LNCaP clone FGC (cell line): ENCODE results near the gene BORCS6.

Experiments used
- DNase-seq: peaks from one replicate; pipeline ENCODE4 v3.0.0-alpha.2; 2011; ENCODE audit warnings: low read depth
- H3K4me3 ChIP-seq: 2 replicates; pipeline ENCODE4 v1.5.1; 2011; ENCODE audit warnings: mild to moderate bottlenecking, low read depth, low read length, control low read depth
- CTCF ChIP-seq: IDR thresholded peaks from 2 replicates; pipeline ENCODE4 v1.5.1; 2012; ENCODE audit warnings: mild to moderate bottlenecking; ENCODE audit not compliant: control insufficient read depth, insufficient read depth; ENCODE audit errors: extremely low read depth

The BORCS6 gene

DNA sequence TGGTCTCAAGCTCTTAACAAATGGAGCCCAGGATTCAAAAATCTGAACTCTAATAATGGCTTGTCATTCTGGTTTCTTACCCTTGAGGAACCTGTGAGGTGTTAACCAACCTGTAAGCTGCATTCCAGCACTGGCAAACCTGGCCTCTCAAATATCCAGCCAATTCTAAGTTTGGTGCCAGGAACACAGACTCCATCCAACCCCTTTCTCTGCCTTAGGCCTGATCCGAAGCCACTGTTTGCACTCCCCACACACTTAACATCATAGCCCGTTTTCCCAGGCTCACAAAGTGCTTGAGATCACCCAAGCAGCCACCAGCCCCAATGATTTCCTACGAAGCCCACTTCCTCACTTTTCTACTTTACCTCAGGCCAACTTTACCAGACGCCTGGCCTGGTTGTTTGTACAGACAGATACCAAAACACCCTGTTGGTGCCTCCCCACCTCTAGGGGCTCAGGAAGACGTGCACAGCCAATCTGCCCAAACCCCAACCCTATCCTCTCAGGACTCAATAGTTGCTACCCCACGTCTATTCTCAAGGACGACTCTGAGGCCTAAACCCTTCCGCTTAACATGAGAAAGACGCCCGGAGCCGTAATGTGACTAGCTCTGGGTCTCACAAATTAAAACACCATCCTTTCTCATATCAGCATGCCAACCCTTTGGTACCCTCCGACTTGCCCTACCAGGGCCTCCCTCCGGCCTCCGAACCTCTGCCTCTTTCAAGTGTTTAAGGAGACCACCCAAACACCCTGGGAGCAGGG is 34.6 kb downstream of the BORCS6 start:
- TF ChIP-seq CTCF = no peak
- DNase-seq = peak; percentile 83
- peak overlapping the region; percentile 82 for H3K4me3 ChIP-seq

DNA sequence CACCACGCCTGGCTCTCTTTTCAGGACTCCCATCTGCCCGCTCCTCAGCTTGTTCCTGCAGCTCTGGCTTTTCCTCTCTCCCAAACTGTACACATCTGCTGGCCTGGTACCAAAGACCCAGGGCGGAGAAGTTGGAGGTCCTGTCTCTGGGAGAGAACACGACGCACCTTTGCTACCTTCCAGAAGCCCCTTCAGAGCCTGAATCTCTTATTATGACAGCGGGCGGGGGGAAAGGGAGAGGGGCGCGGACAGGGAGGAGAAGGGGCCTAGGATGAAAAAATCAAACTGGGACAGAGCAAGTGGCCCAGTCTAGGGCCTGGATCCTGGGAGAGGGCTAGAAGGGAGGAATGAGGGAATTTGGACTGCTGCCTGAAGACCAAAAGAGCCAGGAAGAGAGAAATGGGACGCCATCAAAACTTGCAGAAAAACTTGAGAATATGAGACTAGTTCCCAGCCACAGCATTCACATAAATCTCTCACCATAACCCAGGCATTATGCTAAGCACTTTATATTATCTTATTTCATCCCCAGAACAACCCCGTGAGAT is 35.3 kb downstream of the BORCS6 start:
- peak overlapping the region; percentile 82 for H3K4me3 ChIP-seq
- DNase-seq = no peak
- TF ChIP-seq CTCF = no peak

- peak; percentile 97 for DNase-seq
- H3K4me3 ChIP-seq = peak overlapping the region; percentile 82
- TF ChIP-seq CTCF = no peak
Measured at GRCh38 chr17:8153957-8154607, 35.9 kb downstream of the BORCS6 start.

GRCh38 chr17:8153525-8153956 is 36.4 kb downstream of the BORCS6 start:
- no peak overlapping the region for H3K4me3 ChIP-seq
- no peak for TF ChIP-seq CTCF
- no peak for DNase-seq

- no peak for DNase-seq
- 0 out of 2 replicates have a peak overlapping the region, but pooled peaks have one; percentile 66 for H3K4me3 ChIP-seq
- no peak for TF ChIP-seq CTCF
Measured at GRCh38 chr17:8153031-8153451, 36.9 kb downstream of the BORCS6 start.

DNA sequence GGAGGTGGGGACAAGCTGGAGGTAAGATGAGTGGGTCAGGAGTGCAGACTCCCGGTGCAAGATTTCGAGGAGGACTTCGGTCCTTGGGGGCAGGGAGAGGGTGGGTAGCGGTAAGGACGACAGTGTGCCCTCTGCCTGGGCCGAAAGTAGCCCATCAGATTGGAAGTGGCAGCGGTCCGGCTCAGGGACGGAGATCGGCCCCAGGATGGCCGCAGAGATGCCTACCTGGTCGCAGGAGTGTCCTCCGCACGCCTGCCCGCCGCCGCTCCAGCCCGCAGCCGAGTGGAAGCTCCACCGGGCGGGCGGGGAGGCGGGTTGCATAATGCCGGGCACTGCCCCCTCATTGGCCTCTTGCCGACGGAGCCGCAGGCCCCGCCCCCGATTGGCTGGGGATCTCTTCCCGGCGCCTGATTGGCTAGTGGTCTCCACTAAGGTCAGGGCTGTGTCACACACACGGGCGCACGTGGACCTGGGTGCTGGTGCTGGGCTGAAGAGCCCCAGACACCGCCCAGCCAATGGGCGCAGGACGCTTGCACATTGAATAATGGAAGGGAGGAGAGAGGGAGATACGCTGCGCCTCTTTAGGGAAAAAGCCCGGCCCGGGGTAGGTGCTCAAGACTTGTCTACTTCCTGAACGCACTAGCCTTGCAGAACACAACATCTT is 37.7 kb downstream of the BORCS6 start, which contains the start of gene PER1:
PER1 (minus strand) TSS at position 293 of the 664 bp plus-strand sequence. CDS start 1,698 bp downstream, outside the sequence.
- peak within 1 kb of the TSS; percentile 66 for H3K4me3 ChIP-seq
- peak; percentile 67 for DNase-seq
- TF ChIP-seq CTCF = no peak
